ENCODE measurements around the gene MACROD1. TPM values are rescaled to one million over a fixed set of nuclear protein-coding genes. Genes with fewer than 3 reads are reported as not detected.
A peak's percentile ranks its signal among the peaks of the same experiment; 100 is the strongest.

MACROD1 gene
- total RNA-seq, 4 donors from 2014 or later = 29.2 to 64.6 (median 46.2) TPM

DNA sequence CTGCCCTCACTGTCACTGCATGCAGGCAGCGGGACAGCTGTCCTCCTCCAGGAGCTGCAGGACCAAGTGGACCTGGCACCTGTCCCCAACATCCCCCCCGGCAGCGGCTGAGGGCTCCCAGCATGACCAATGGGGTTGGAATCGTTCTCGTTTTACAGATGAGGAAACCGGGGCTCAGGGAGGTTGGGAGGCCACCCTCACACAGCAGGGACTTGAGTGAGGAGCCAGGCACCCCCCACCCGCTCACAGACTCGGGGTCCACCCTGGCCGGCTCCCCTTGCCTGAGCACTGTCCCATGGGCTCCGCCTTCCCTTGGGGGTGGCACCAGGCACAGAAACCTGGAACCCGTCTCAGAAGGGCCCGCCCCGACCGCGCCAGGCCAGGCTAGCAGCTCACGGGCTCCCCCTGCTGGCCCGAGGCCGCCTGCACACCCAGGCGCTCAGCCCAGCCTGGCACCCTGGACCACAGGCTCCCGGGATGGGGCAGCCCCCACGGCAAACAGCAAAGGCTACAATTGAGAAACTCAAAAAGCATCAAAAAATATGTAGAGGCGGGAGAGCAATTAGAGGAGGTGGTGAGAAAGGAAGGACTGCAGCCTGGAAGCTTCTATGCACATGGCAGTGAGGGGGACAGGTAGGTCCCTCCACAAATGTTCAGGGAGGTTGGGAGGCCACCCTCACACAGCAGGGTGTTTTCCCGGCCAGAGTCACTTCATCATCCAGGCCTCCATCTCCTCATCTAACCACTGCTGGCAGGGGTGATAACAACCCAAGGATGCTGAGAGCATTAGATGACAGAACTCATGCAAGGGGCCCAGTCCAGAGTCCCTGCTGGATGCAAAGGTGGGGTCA is 12.8 kb downstream of the MACROD1 start:
- no peak for DNase-seq (ENCODE audit: low spot score in 2 of 2)
- Histone ChIP-seq H3K4me3 (no peak overlapping the region), H3K36me3 (no peaks in the 10 kb centered on the region), H3K4me1 (peaks cover 25% of the 10 kb centered on the region), H3K9me3 (no peaks in the 10 kb centered on the region), H3K27me3 (no peaks in the 10 kb centered on the region), H3K27ac (no peak overlapping the region)
- WGBS = 5% methylated on average over 5 of the region's 23 CpGs
- TF ChIP-seq, protein P1, sequence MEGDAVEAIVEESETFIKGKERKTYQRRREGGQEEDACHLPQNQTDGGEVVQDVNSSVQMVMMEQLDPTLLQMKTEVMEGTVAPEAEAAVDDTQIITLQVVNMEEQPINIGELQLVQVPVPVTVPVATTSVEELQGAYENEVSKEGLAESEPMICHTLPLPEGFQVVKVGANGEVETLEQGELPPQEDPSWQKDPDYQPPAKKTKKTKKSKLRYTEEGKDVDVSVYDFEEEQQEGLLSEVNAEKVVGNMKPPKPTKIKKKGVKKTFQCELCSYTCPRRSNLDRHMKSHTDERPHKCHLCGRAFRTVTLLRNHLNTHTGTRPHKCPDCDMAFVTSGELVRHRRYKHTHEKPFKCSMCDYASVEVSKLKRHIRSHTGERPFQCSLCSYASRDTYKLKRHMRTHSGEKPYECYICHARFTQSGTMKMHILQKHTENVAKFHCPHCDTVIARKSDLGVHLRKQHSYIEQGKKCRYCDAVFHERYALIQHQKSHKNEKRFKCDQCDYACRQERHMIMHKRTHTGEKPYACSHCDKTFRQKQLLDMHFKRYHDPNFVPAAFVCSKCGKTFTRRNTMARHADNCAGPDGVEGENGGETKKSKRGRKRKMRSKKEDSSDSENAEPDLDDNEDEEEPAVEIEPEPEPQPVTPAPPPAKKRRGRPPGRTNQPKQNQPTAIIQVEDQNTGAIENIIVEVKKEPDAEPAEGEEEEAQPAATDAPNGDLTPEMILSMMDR (IDR thresholded peaks at IDR 0.05) = peak; percentile 92 to 100
- TF ChIP-seq POLR2A (IDR thresholded peaks at IDR 0.05) = no peak
- TF ChIP-seq POLR2AphosphoS5 (IDR thresholded peaks at IDR 0.05) = peak in 1 of 3 donors; percentile 12

GRCh38 chr11:64151337-64151736 is 14.6 kb downstream of the MACROD1 start:
- WGBS = 93% methylated on average over 5 of the region's 8 CpGs
- Histone ChIP-seq H3K27me3 (no peaks in the 10 kb centered on the region), H3K27ac (no peak overlapping the region)

GRCh38 chr11:64150481-64151239 is 15.3 kb downstream of the MACROD1 start:
- WGBS = 100% methylated on average over 1 of the region's 24 CpGs
- TF ChIP-seq, protein P1 (IDR thresholded peaks at IDR 0.05) = no peak
- TF ChIP-seq EP300 (IDR thresholded peaks at IDR 0.05) = no peak
- TF ChIP-seq POLR2A (IDR thresholded peaks at IDR 0.05) = no peak
- TF ChIP-seq POLR2AphosphoS5 (IDR thresholded peaks at IDR 0.05) = no peak
- H3K4me3 ChIP-seq = no peak overlapping the region

More at GRCh38 chr11:64151337-64151736, 14.6 kb downstream of the MACROD1 start:
- Histone ChIP-seq H3K4me1 (peaks cover 27% of the 10 kb centered on the region), H3K9me3 (no peaks in the 10 kb centered on the region), H3K4me3 (no peak overlapping the region), H3K36me3 (no peaks in the 10 kb centered on the region)
- no peak for DNase-seq (ENCODE audit: low spot score in 2 of 2)
- TF ChIP-seq POLR2AphosphoS5 (IDR thresholded peaks at IDR 0.05) (no peak), EP300 (IDR thresholded peaks at IDR 0.05) (no peak), POLR2A (IDR thresholded peaks at IDR 0.05) (no peak)
- TF ChIP-seq, protein P1 (IDR thresholded peaks at IDR 0.05) = no peak

DNA sequence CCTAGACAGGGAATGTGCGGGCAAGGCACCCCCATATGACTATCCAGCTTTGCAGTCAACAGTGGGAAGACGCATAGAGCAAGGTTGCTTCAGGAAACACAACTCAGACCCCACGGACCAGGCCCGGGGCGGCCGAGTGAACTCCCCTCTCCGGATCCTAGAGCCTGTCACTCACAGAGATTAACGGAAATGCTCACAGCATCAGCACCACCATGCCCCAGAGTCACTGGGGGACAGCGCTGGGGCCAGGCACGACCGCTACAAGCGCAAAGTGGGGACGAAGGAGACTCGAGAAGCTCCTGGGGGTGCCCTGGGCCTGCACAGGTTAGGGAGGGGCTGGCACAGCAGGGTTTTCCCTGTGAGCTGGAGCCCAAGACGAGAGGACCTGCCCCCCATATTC is 15.9 kb downstream of the MACROD1 start:
- TF ChIP-seq POLR2AphosphoS5 (IDR thresholded peaks at IDR 0.05) (no peak), POLR2A (IDR thresholded peaks at IDR 0.05) (no peak), EP300 (IDR thresholded peaks at IDR 0.05) (no peak)
- TF ChIP-seq, protein P1 (IDR thresholded peaks at IDR 0.05) = no peak
- Histone ChIP-seq H3K27me3 (no peaks in the 10 kb centered on the region), H3K27ac (no peak overlapping the region), H3K4me3 (no peak overlapping the region), H3K36me3 (no peaks in the 10 kb centered on the region), H3K4me1 (peaks cover 27% of the 10 kb centered on the region), H3K9me3 (no peaks in the 10 kb centered on the region)
- 90% methylated on average over 5 of the region's 15 CpGs for WGBS
- no peak for DNase-seq (ENCODE audit: low spot score in 2 of 2)

More at GRCh38 chr11:64150481-64151239, 15.3 kb downstream of the MACROD1 start:
- H3K27me3 ChIP-seq = no peaks in the 10 kb centered on the region
- peaks cover 27% of the 10 kb centered on the region for H3K4me1 ChIP-seq
- no peaks in the 10 kb centered on the region for H3K36me3 ChIP-seq
- no peak for DNase-seq (ENCODE audit: low spot score in 2 of 2)
- H3K27ac ChIP-seq = no peak overlapping the region
- no peaks in the 10 kb centered on the region for H3K9me3 ChIP-seq

Measured in suprapubic skin (tissue), 4 donors.